ENCODE results near the gene NUPR1. TPM values are rescaled to one million over a fixed set of nuclear protein-coding genes. Genes with fewer than 3 reads are reported as not detected.

Gene NUPR1
- 15.4 and 20.1 TPM in 2 replicates for total RNA-seq (2014; rRNA removed; shearing (Covaris generic))

GRCh38 chr16:28538733-28539596 is at the start of gene NUPR1:
TSS of gene NUPR1 (minus strand) at chr16:28538974. CDS start at chr16:28538907, 67 bp downstream.

GRCh38 chr16:28553776-28554633 is 15.2 kb upstream of the NUPR1 start, which contains the start of gene SGF29:
TSS of gene SGF29 (plus strand) at chr16:28553920. CDS start at chr16:28581070, 27,150 bp downstream.

GRCh38 chr16:28494121-28494851 is 44.5 kb downstream of the NUPR1 start, which contains the start of gene APOBR:
TSS of gene APOBR (plus strand) at chr16:28494643. CDS start at chr16:28494682, 39 bp downstream.

GRCh38 chr16:28491970-28492474 is 46.8 kb downstream of the NUPR1 start, which contains the start of gene CLN3:
TSS of gene CLN3 (minus strand) at chr16:28492074. CDS start at chr16:28491759, 315 bp downstream.

Other genes starting within 250 kb of the NUPR1 start
- 0.03 and 0.15 TPM in 2 replicates for gene SBK1, start 246.4 kb downstream of the NUPR1 start, total RNA-seq (2014; rRNA removed; shearing (Covaris generic))
- gene NPIPB6, start 175.5 kb downstream of the NUPR1 start, total RNA-seq (2014; rRNA removed; shearing (Covaris generic)) = 2.0 and 3.2 TPM in 2 replicates
- 75.5 and 80.9 TPM in 2 replicates for gene EIF3CL, start 135.1 kb downstream of the NUPR1 start, total RNA-seq (2014; rRNA removed; shearing (Covaris generic))
- not detected in 2 replicates for gene NPIPB7, start 66.6 kb downstream of the NUPR1 start, total RNA-seq (2014; rRNA removed; shearing (Covaris generic))
- 10.3 and 15.0 TPM in 2 replicates for gene CLN3, start 46.9 kb downstream of the NUPR1 start, total RNA-seq (2014; rRNA removed; shearing (Covaris generic))
- gene APOBR, start 44.3 kb downstream of the NUPR1 start, total RNA-seq (2014; rRNA removed; shearing (Covaris generic)) = 0.05 and 0.19 TPM in 2 replicates
- gene IL27, start 32.1 kb downstream of the NUPR1 start, total RNA-seq (2014; rRNA removed; shearing (Covaris generic)) = not detected in 2 replicates
- 22.9 and 26.1 TPM in 2 replicates for gene SGF29, start 14.9 kb upstream of the NUPR1 start, total RNA-seq (2014; rRNA removed; shearing (Covaris generic))
- gene SULT1A2, start 58.1 kb upstream of the NUPR1 start, total RNA-seq (2014; rRNA removed; shearing (Covaris generic)) = not detected in 2 replicates
- 0.80 and 1.6 TPM in 2 replicates for gene SULT1A1, start 71.1 kb upstream of the NUPR1 start, total RNA-seq (2014; rRNA removed; shearing (Covaris generic))
- not detected in 2 replicates for gene NPIPB8, start 99.1 kb upstream of the NUPR1 start, total RNA-seq (2014; rRNA removed; shearing (Covaris generic))
- 578 and 662 TPM in 2 replicates for gene EIF3C, start 172.5 kb upstream of the NUPR1 start, total RNA-seq (2014; rRNA removed; shearing (Covaris generic))
- gene NPIPB9, start 212.8 kb upstream of the NUPR1 start, total RNA-seq (2014; rRNA removed; shearing (Covaris generic)) = 0.72 and 2.2 TPM in 2 replicates